Measurements from ENCODE around the gene ADAM22. TPM values are rescaled to one million over a fixed set of nuclear protein-coding genes. Genes with fewer than 3 reads are reported as not detected.
"Not testable (repeated sequence)": the region's sequence is repeated elsewhere in the genome, so short reads cannot be mapped to it uniquely, and the experiment has no call there.

The ADAM22 gene
- total and polyA plus RNA-seq, 2 donors (not counting 1 experiment from before 2014, with no cell fraction given), result 0.18 to 0.66 TPM

DNA sequence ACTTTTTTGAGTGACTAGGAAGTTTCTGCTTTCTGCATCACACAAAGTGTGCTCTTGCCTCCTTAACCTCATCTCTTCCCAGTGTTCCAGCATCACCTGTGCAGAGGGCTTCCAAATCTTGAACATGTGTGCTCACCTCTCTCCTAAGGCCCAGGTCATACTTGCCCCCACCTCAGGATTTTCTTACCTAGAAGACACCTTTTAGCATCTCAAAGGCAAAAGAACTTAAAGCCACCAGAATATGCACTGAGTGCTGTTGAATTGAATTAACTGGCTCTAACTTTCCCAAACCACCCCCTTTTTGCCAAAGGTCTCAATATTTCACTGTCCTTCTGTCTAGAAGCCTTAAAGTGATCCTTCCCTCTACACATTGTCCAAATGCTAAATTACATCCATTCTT, 219.3 kb downstream of the ADAM22 start:
- no peaks in the 10 kb centered on the region for H4K20me1 ChIP-seq (ENCODE audit: control insufficient read depth, extremely low read depth, insufficient read depth, low read length)
- H3K79me2 ChIP-seq (ENCODE audit: control insufficient read depth, insufficient read depth, low read length), result no peaks in the 10 kb centered on the region
- no peak for TF ChIP-seq CTCF (conservative IDR thresholded peaks at IDR 0.05 in 1 of 2, IDR thresholded peaks at IDR 0.05 in 1 of 2; ENCODE audit: low read depth in 1 of 2, low read length in 2 of 2)
- no peak for TF ChIP-seq EZH2 (IDR thresholded peaks at IDR 0.05; ENCODE audit: low read length, missing control alignments)
- H3K27me3 ChIP-seq (ENCODE audit: control insufficient read depth, insufficient read depth, low read length), result no peaks in the 10 kb centered on the region
- no peak for DNase-seq (ENCODE audit: low read depth in 2 of 2)
- H3K4me2 ChIP-seq (ENCODE audit: extremely low read depth, insufficient read depth, low read length), result no peak overlapping the region
- H3K36me3 ChIP-seq (ENCODE audit: control insufficient read depth, insufficient read depth, low read length), result no peaks in the 10 kb centered on the region
- H3K9ac ChIP-seq (ENCODE audit: insufficient read depth, low read length), result no peak overlapping the region
- H3K4me3 ChIP-seq (replicated peaks in 1 of 4; ENCODE audit: control extremely low read depth in 1 of 4, insufficient read depth in 1 of 4, low read depth in 3 of 4, low read length in 4 of 4), result no peak overlapping the region
- no peak overlapping the region for H3K27ac ChIP-seq (ENCODE audit: insufficient read depth, low read length)
- H3K9me3 ChIP-seq (ENCODE audit: control insufficient read depth, insufficient read depth, low read depth, low read length), result no peaks in the 10 kb centered on the region
- H3K4me1 ChIP-seq (ENCODE audit: control insufficient read depth, extremely low read depth, insufficient read depth, low read length), result no peaks in the 10 kb centered on the region
- no peak overlapping the region for H2AFZ ChIP-seq (ENCODE audit: low read length)

GRCh38 chr7:88155756-88156155, 221.7 kb downstream of the ADAM22 start:
- no peaks in the 10 kb centered on the region for H3K36me3 ChIP-seq (ENCODE audit: control insufficient read depth, insufficient read depth, low read length)
- no peaks in the 10 kb centered on the region for H3K79me2 ChIP-seq (ENCODE audit: control insufficient read depth, insufficient read depth, low read length)
- no peak overlapping the region for H2AFZ ChIP-seq (ENCODE audit: low read length)
- DNase-seq (ENCODE audit: low read depth in 2 of 2), result no peak
- H3K27ac ChIP-seq (ENCODE audit: insufficient read depth, low read length), result no peak overlapping the region
- TF ChIP-seq CTCF (conservative IDR thresholded peaks at IDR 0.05 in 1 of 2, IDR thresholded peaks at IDR 0.05 in 1 of 2; ENCODE audit: low read depth in 1 of 2, low read length in 2 of 2) (no peak), EZH2 (IDR thresholded peaks at IDR 0.05; ENCODE audit: low read length, missing control alignments) (no peak)
- H3K4me2 ChIP-seq (ENCODE audit: extremely low read depth, insufficient read depth, low read length), result no peak overlapping the region
- H3K4me1 ChIP-seq (ENCODE audit: control insufficient read depth, extremely low read depth, insufficient read depth, low read length), result no peaks in the 10 kb centered on the region
- no peaks in the 10 kb centered on the region for H4K20me1 ChIP-seq (ENCODE audit: control insufficient read depth, extremely low read depth, insufficient read depth, low read length)
- no peaks in the 10 kb centered on the region for H3K27me3 ChIP-seq (ENCODE audit: control insufficient read depth, insufficient read depth, low read length)
- no peaks in the 10 kb centered on the region for H3K9me3 ChIP-seq (ENCODE audit: control insufficient read depth, insufficient read depth, low read depth, low read length)
- H3K4me3 ChIP-seq (replicated peaks in 1 of 4; ENCODE audit: control extremely low read depth in 1 of 4, insufficient read depth in 1 of 4, low read depth in 3 of 4, low read length in 4 of 4), result no peak overlapping the region
- no peak overlapping the region for H3K9ac ChIP-seq (ENCODE audit: insufficient read depth, low read length)

- Histone ChIP-seq H3K4me1 (ENCODE audit: control insufficient read depth, extremely low read depth, insufficient read depth, low read length) (no peaks in the 10 kb centered on the region), H3K79me2 (ENCODE audit: control insufficient read depth, insufficient read depth, low read length) (no peaks in the 10 kb centered on the region), H3K4me3 (replicated peaks in 1 of 4; ENCODE audit: control extremely low read depth in 1 of 4, insufficient read depth in 1 of 4, low read depth in 3 of 4, low read length in 4 of 4) (no peak overlapping the region), H3K4me2 (ENCODE audit: extremely low read depth, insufficient read depth, low read length) (no peak overlapping the region), H3K36me3 (ENCODE audit: control insufficient read depth, insufficient read depth, low read length) (no peaks in the 10 kb centered on the region), H3K27ac (ENCODE audit: insufficient read depth, low read length) (no peak overlapping the region), H3K9me3 (ENCODE audit: control insufficient read depth, insufficient read depth, low read depth, low read length) (no peaks in the 10 kb centered on the region), H4K20me1 (ENCODE audit: control insufficient read depth, extremely low read depth, insufficient read depth, low read length) (no peaks in the 10 kb centered on the region), H2AFZ (ENCODE audit: low read length) (no peak overlapping the region), H3K27me3 (ENCODE audit: control insufficient read depth, insufficient read depth, low read length) (no peaks in the 10 kb centered on the region), H3K9ac (ENCODE audit: insufficient read depth, low read length) (no peak overlapping the region)
- TF ChIP-seq CTCF (conservative IDR thresholded peaks at IDR 0.05 in 1 of 2, IDR thresholded peaks at IDR 0.05 in 1 of 2; ENCODE audit: low read depth in 1 of 2, low read length in 2 of 2) (no peak), EZH2 (IDR thresholded peaks at IDR 0.05; ENCODE audit: low read length, missing control alignments) (no peak)
- DNase-seq (ENCODE audit: low read depth in 2 of 2), result no peak
These were observed 222.3 kb downstream of the ADAM22 start for GRCh38 chr7:88156356-88156755.

GRCh38 chr7:88159741-88160140, 225.7 kb downstream of the ADAM22 start:
- H3K36me3 ChIP-seq (ENCODE audit: control insufficient read depth, insufficient read depth, low read length); H3K4me1 ChIP-seq (ENCODE audit: control insufficient read depth, extremely low read depth, insufficient read depth, low read length); H3K9ac ChIP-seq (ENCODE audit: insufficient read depth, low read length); H3K27me3 ChIP-seq (ENCODE audit: control insufficient read depth, insufficient read depth, low read length); H3K27ac ChIP-seq (ENCODE audit: insufficient read depth, low read length); H3K4me3 ChIP-seq (replicated peaks in 1 of 4; ENCODE audit: control extremely low read depth in 1 of 4, insufficient read depth in 1 of 4, low read depth in 3 of 4, low read length in 4 of 4); H3K4me2 ChIP-seq (ENCODE audit: extremely low read depth, insufficient read depth, low read length); DNase-seq (ENCODE audit: low read depth in 2 of 2); H3K9me3 ChIP-seq (ENCODE audit: control insufficient read depth, insufficient read depth, low read depth, low read length); H2AFZ ChIP-seq (ENCODE audit: low read length); H4K20me1 ChIP-seq (ENCODE audit: control insufficient read depth, extremely low read depth, insufficient read depth, low read length); H3K79me2 ChIP-seq (ENCODE audit: control insufficient read depth, insufficient read depth, low read length): not testable (repeated sequence)
